ENCODE measurements around the gene TOR4A. TPM values are rescaled to one million over a fixed set of nuclear protein-coding genes. Genes with fewer than 3 reads are reported as not detected.

The TOR4A gene
- total and polyA plus RNA-seq, 9 of the 15 experiments (the other 6 are each of a cell fraction or from before 2014, with no cell fraction given) = 3.9 to 49.2 (median 8.8) TPM

- TF ChIP-seq ZNF609 (CRISPR knock-in tag; IDR thresholded peaks at IDR 0.05; ENCODE audit: borderline replicate concordance) (no peak), MCM5 (IDR thresholded peaks at IDR 0.05; ENCODE audit: low read depth) (no peak), ZNF146 (CRISPR knock-in tag; IDR thresholded peaks at IDR 0.05; ENCODE audit: unreplicated experiment) (no peak), HSF4 (CRISPR knock-in tag; IDR thresholded peaks at IDR 0.05; ENCODE audit: borderline replicate concordance) (no peak), KDM5B (IDR thresholded peaks at IDR 0.05; ENCODE audit: insufficient replicate concordance, low read depth, low read length) (no peak), PATZ1 (CRISPR knock-in tag; IDR thresholded peaks at IDR 0.05; ENCODE audit: borderline replicate concordance) (peak; percentile 36; the same call in 1 of the 2 replicates), EP400 (IDR thresholded peaks at IDR 0.05) (no peak), THAP7 (CRISPR knock-in tag; IDR thresholded peaks at IDR 0.05) (no peak), MEF2A (IDR thresholded peaks at IDR 0.05; ENCODE audit: control insufficient read depth, low read depth, low read length) (no peak), XRCC3 (IDR thresholded peaks at IDR 0.05) (no peak), HEY1 (CRISPR knock-in tag; IDR thresholded peaks at IDR 0.05; ENCODE audit: borderline replicate concordance) (no peak)
Measured at GRCh38 chr9:137236238-137236935, 41.1 kb upstream of the TOR4A start (continued).
